H1 (cell line): ENCODE results near the gene SLC39A9. TPM values are rescaled to one million over a fixed set of nuclear protein-coding genes. Genes with fewer than 3 reads are reported as not detected.

Experiments
- BCL11A ChIP-seq, 2 experiments: IDR thresholded peaks; one replicate each; pipeline ENCODE4 v1.6.1; 2011; ENCODE audit warnings: low read depth in 2 of 2, low read length in 2 of 2, mild to moderate bottlenecking in 2 of 2
- CBX5 ChIP-seq: fragments of 300-800, 300-1000 bp; sonication (generic); IDR thresholded peaks from 2 replicates; pipeline ENCODE4 v1.7.1; 2016; ENCODE audit warnings: antibody characterized with exemption, low read length, low read depth
- CEBPB ChIP-seq: IDR thresholded peaks from 2 replicates; pipeline ENCODE4 v1.6.1; 2012; ENCODE audit warnings: low read depth, low read length
- CHD1 ChIP-seq: IDR thresholded peaks from 2 replicates; pipeline ENCODE4 v1.6.1; 2012; ENCODE audit warnings: low read depth, low read length, improper control_type of control experiment
- POU5F1 ChIP-seq: IDR thresholded peaks from 2 replicates; pipeline ENCODE4 v1.6.1; 2011; ENCODE audit warnings: low read depth, mild to moderate bottlenecking, low read length, moderate library complexity
- RBBP5 ChIP-seq: IDR thresholded peaks from 2 replicates; pipeline ENCODE4 v1.7.1; 2012; ENCODE audit warnings: low read depth, mild to moderate bottlenecking, inconsistent platforms, low read length, moderate library complexity, borderline replicate concordance
- TAF7 ChIP-seq: optimal IDR thresholded peaks from 2 replicates; pipeline ENCODE3; 2011; ENCODE audit warnings: low read depth, mild to moderate bottlenecking, inconsistent platforms, low read length, moderate library complexity, borderline replicate concordance
- polyA plus RNA-seq, 7 experiments: library from polyadenylated mRNA; depleted of rRNA in 3 of 7; stranded (reverse) in 5 of 7; unstranded in 2 of 7; fragments of >200 nt in 5 of 7; fragments of 200-250 nt in 2 of 7; gene quantifications; 1 replicate in 5 of 7; 2 replicates in 1 of 7; 4 replicates in 1 of 7; pipeline versions ENCODE4 v1.2.1 to v1.2.3, GENCODE V29; 2011 to 2013; ENCODE audit warnings: missing spikeins in 2 of 7, mixed read lengths in 2 of 7
- total RNA-seq: library from RNA; stranded (reverse); fragmentation: NEBNext Ultra II Directional; extraction: Animal tissue kit (Norgen Biotek cat#: 25700); gene quantifications from 2 replicates; pipeline ENCODE4 v1.2.1, GENCODE V29; 2021
- TF ChIP-seq, protein P1 (sequence below): IDR thresholded peaks from 2 replicates; pipeline ENCODE4 v1.6.1; 2011; ENCODE audit warnings: low read depth, mild to moderate bottlenecking, low read length; ENCODE audit not compliant: insufficient read depth
- TF ChIP-seq, protein P2 (sequence below): IDR thresholded peaks from 2 replicates; pipeline ENCODE4 v1.6.1; 2012; ENCODE audit warnings: inconsistent platforms

The SLC39A9 gene
- total and polyA plus RNA-seq, 2 of the 8 experiments (the other 6 are each of a cell fraction or from before 2014, with no cell fraction given) = 31.0 to 44.2 TPM

DNA sequence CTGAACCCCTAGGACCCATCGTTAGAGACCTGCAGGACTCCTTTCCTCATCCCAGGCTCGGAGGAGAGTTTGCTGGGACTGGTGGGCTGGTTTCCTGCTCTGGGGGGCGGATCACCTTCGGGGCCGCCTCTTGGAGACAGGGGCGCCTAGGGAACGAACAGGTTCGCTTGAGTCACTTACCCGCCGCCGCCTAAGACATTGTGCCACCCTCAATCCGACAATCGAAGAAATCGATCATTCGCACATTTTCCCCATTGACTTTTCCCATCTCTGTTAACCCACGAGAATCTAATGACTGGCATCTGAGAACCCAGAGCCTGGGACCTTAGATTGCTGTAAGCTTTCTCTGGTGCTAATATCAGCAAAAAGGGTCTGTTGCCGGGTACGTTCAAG is 322 bp downstream of the SLC39A9 start (continued):
- TF ChIP-seq, protein P1, sequence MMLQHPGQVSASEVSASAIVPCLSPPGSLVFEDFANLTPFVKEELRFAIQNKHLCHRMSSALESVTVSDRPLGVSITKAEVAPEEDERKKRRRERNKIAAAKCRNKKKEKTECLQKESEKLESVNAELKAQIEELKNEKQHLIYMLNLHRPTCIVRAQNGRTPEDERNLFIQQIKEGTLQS = no peak
- TF ChIP-seq CHD1 (no peak), CEBPB (no peak), RBBP5 (no peak), BCL11A (IDR thresholded peaks at IDR 0.05; ENCODE audit: low read depth in 2 of 2, low read length in 2 of 2) (no peak), TAF7 (no peak), POU5F1 (no peak), CBX5 (no peak)
- TF ChIP-seq, protein P2, sequence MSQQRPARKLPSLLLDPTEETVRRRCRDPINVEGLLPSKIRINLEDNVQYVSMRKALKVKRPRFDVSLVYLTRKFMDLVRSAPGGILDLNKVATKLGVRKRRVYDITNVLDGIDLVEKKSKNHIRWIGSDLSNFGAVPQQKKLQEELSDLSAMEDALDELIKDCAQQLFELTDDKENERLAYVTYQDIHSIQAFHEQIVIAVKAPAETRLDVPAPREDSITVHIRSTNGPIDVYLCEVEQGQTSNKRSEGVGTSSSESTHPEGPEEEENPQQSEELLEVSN = no peak
